Neural progenitor cell (in vitro differentiated cells): Measurements from ENCODE around the gene RBM19.

Experiments used
- EZH2 ChIP-seq: fragments of 200-600 bp; sonication (generic); IDR thresholded peaks from 2 replicates; pipeline ENCODE4 v1.6.1; 2017; ENCODE audit warnings: antibody characterized with exemption, mild to moderate bottlenecking, moderate library complexity
- TF ChIP-seq, protein P1 (sequence below): fragments of 200-600 bp; sonication (generic); IDR thresholded peaks from 2 replicates; pipeline ENCODE4 v1.5.1; 2017; ENCODE audit warnings: antibody characterized with exemption, mild to moderate bottlenecking

DNA sequence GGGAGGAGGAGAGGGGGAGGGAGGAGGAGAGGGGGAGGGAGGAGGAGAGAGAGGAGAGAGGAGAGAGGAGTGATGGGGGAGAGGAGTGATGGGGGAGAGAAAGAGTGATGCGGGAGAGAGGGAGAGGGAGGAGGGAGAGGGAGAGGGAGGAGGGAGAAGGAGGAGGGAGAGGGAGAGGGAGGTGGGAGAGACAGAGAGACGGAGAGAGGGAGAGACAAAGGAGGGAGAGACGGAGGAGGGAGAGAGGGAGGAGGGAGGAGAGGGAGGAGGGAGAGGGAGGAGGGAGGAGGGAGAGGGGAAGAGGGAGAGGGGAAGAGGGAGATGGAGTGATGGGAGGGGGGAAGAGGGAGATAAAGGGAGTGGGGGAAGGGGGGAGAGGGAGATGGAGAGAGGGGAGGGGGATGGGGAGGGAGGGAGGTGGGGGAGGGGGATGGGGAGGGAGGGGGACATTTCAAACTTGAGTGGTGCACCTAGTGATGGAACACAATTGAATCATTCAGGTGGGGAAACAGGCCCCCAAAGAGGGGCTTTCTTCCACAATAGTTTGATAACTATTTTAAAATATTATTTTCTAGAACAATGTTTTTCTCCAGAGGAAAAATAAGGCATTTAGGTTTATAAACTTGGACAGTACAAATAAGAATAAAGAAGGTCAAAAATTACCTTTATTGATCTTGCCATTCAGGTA, 46.8 kb upstream of the RBM19 start:
- TF ChIP-seq, protein P1, sequence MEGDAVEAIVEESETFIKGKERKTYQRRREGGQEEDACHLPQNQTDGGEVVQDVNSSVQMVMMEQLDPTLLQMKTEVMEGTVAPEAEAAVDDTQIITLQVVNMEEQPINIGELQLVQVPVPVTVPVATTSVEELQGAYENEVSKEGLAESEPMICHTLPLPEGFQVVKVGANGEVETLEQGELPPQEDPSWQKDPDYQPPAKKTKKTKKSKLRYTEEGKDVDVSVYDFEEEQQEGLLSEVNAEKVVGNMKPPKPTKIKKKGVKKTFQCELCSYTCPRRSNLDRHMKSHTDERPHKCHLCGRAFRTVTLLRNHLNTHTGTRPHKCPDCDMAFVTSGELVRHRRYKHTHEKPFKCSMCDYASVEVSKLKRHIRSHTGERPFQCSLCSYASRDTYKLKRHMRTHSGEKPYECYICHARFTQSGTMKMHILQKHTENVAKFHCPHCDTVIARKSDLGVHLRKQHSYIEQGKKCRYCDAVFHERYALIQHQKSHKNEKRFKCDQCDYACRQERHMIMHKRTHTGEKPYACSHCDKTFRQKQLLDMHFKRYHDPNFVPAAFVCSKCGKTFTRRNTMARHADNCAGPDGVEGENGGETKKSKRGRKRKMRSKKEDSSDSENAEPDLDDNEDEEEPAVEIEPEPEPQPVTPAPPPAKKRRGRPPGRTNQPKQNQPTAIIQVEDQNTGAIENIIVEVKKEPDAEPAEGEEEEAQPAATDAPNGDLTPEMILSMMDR = no peak
- TF ChIP-seq EZH2 = no peak
